Loucy (cell line): ENCODE results near the gene ADCY6.

Source experiments
- EZH2phosphoT487 ChIP-seq: fragments of 200-600 bp; IDR thresholded peaks from 2 replicates; pipeline ENCODE4 v1.6.1; 2018; ENCODE audit warnings: antibody characterized with exemption, mild to moderate bottlenecking, moderate library complexity, borderline replicate concordance
- TF ChIP-seq, protein P1 (sequence below): fragments of 200-600 bp; sonication (generic); conservative IDR thresholded peaks from 2 replicates; pipeline ENCODE4 v1.5.1; 2014; ENCODE audit warnings: mild to moderate bottlenecking, antibody characterized with exemption, low read length

DNA sequence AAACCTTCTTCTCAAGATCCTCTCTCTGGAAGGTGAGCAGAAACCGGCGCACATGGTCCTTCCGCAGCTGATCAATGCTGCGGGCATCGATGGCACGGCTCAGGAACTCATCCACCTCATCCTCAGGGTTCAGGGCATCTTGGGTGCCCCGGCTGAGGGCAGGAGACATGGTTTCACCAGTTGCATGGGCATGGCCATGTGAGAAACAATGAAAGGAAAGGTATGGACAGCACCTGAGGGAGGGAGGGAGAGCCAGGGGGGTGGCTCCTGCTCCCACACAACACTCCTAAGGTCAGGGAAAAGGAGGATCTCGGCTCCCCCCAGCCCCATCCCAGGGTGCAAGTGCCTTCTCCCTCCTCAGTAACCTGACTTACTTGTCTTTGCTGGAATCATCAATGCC is 13.6 kb downstream of the ADCY6 start:
- TF ChIP-seq, protein P1, sequence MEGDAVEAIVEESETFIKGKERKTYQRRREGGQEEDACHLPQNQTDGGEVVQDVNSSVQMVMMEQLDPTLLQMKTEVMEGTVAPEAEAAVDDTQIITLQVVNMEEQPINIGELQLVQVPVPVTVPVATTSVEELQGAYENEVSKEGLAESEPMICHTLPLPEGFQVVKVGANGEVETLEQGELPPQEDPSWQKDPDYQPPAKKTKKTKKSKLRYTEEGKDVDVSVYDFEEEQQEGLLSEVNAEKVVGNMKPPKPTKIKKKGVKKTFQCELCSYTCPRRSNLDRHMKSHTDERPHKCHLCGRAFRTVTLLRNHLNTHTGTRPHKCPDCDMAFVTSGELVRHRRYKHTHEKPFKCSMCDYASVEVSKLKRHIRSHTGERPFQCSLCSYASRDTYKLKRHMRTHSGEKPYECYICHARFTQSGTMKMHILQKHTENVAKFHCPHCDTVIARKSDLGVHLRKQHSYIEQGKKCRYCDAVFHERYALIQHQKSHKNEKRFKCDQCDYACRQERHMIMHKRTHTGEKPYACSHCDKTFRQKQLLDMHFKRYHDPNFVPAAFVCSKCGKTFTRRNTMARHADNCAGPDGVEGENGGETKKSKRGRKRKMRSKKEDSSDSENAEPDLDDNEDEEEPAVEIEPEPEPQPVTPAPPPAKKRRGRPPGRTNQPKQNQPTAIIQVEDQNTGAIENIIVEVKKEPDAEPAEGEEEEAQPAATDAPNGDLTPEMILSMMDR: no peak
- no peak for TF ChIP-seq EZH2phosphoT487
